Smooth muscle cell (in vitro differentiated cells): ENCODE measurements around the gene ESRRB. TPM values are rescaled to one million over a fixed set of nuclear protein-coding genes. Genes with fewer than 3 reads are reported as not detected.

Source experiments
- DNase-seq: peaks from one replicate; lab custom pipeline; 2025; ENCODE audit not compliant: unreplicated experiment; lab: John Stamatoyannopoulos, UW
- H2AFZ ChIP-seq: fragments of 200-600 bp; sonication (generic); 2 replicates; pipeline ENCODE4 v1.6.0; 2016; ENCODE audit warnings: antibody characterized with exemption, low read depth, mild to moderate bottlenecking
- H3F3A ChIP-seq: fragments of 200-600 bp; sonication (generic); 2 replicates; pipeline ENCODE4 v1.6.0; 2017; ENCODE audit warnings: antibody characterized with exemption, low read depth
- H3K27ac ChIP-seq: fragments of 200-600 bp; sonication (generic); 2 replicates; pipeline ENCODE4 v1.5.1; 2016; ENCODE audit warnings: low read depth, mild to moderate bottlenecking
- H3K27me3 ChIP-seq: fragments of 200-600 bp; sonication (generic); 2 replicates; pipeline ENCODE4 v1.6.1; 2016; ENCODE audit warnings: low read depth, mild to moderate bottlenecking
- H3K36me3 ChIP-seq: fragments of 200-600 bp; sonication (generic); 2 replicates; pipeline ENCODE4 v1.5.1; 2016; ENCODE audit warnings: low read depth
- H3K4me1 ChIP-seq: fragments of 200-600 bp; sonication (generic); 2 replicates; pipeline ENCODE4 v1.5.1; 2016; ENCODE audit warnings: low read depth
- H3K4me2 ChIP-seq: fragments of 200-600 bp; sonication (generic); 2 replicates; pipeline ENCODE4 v1.6.0; 2016; ENCODE audit warnings: mild to moderate bottlenecking
- H3K4me3 ChIP-seq: fragments of 200-600 bp; sonication (generic); 2 replicates; pipeline ENCODE4 v1.5.1; 2016; ENCODE audit warnings: mild to moderate bottlenecking
- H3K79me2 ChIP-seq: fragments of 200-600 bp; sonication (generic); 2 replicates; pipeline ENCODE4 v1.6.0; 2016; ENCODE audit warnings: low read depth, mild to moderate bottlenecking
- H3K9ac ChIP-seq: fragments of 200-600 bp; sonication (generic); 2 replicates; pipeline ENCODE4 v1.6.0; 2016; ENCODE audit warnings: low read depth
- H3K9me3 ChIP-seq: fragments of 200-600 bp; sonication (generic); replicated peaks from 2 replicates; pipeline ENCODE4 v1.5.1; 2016; ENCODE audit warnings: low read depth
- H4K20me1 ChIP-seq: fragments of 200-600 bp; sonication (generic); 2 replicates; pipeline ENCODE4 v1.6.0; 2016; ENCODE audit warnings: low read depth
- WGBS: methylation state at CpG from one replicate; pipeline ENCODE4 v1.1.7; 2016; ENCODE audit warnings: low lambda C conversion rate; 5-methylcytosine and 5-hydroxymethylcytosine counted together
- polyA plus RNA-seq: library from polyadenylated mRNA; unstranded; fragments of >200 nt; fragmentation: Nextera tagmentation; extraction: Ambion mirVana; gene quantifications from 2 replicates; pipeline ENCODE4 v1.2.1, GENCODE V29; 2016
- total RNA-seq: library from RNA; depleted of rRNA; stranded (reverse); fragments of >200 nt; gene quantifications from 2 replicates; pipeline ENCODE4 v1.2.3, GENCODE V29; 2014
- TF ChIP-seq, protein P1 (sequence below): fragments of 200-600 bp; sonication (generic); IDR thresholded peaks from 2 replicates; pipeline ENCODE4 v1.5.1; 2017; ENCODE audit warnings: borderline replicate concordance, mild to moderate bottlenecking, antibody characterized with exemption; ENCODE audit not compliant: insufficient read depth, poor library complexity, severe bottlenecking

Gene ESRRB
- total and polyA plus RNA-seq, 2 experiments from 2014 or later = 0.72 TPM; not detected in 1

DNA sequence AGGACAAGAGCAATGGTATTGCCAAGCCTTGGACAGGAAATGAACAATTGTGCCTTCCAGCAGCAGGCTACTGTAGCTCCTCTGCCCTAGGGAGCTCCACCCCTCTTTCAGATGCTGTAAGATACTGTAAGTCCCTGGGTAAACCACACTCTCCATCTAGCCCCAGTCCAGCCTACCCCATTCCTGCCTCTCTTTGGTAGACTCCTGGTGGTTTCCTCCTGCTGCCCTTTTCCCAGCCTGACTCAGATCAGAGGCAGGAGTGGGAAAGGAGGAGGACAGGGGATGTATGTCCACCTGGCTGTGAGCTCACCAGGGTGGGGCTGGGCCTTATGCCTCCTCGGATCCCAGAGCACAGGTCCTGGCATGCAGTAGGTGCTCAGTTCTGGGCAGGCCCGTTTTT, 174.6 kb downstream of the ESRRB start:
- no peak overlapping the region for H3K4me3 ChIP-seq
- no peaks in the 10 kb centered on the region for H3F3A ChIP-seq
- no peaks in the 10 kb centered on the region for H3K4me1 ChIP-seq
- H3K27ac ChIP-seq = no peak overlapping the region
- H3K4me2 ChIP-seq = no peak overlapping the region
- no peaks in the 10 kb centered on the region for H3K79me2 ChIP-seq
- H4K20me1 ChIP-seq = no peaks in the 10 kb centered on the region
- H3K36me3 ChIP-seq = no peaks in the 10 kb centered on the region
- TF ChIP-seq, protein P1, sequence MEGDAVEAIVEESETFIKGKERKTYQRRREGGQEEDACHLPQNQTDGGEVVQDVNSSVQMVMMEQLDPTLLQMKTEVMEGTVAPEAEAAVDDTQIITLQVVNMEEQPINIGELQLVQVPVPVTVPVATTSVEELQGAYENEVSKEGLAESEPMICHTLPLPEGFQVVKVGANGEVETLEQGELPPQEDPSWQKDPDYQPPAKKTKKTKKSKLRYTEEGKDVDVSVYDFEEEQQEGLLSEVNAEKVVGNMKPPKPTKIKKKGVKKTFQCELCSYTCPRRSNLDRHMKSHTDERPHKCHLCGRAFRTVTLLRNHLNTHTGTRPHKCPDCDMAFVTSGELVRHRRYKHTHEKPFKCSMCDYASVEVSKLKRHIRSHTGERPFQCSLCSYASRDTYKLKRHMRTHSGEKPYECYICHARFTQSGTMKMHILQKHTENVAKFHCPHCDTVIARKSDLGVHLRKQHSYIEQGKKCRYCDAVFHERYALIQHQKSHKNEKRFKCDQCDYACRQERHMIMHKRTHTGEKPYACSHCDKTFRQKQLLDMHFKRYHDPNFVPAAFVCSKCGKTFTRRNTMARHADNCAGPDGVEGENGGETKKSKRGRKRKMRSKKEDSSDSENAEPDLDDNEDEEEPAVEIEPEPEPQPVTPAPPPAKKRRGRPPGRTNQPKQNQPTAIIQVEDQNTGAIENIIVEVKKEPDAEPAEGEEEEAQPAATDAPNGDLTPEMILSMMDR = no peak
- DNase-seq = no peak
- H3K9ac ChIP-seq = no peak overlapping the region
- no peak overlapping the region for H2AFZ ChIP-seq
- no peaks in the 10 kb centered on the region for H3K9me3 ChIP-seq
- 67% methylated on average over 2 of the region's 2 CpGs for WGBS
- no peaks in the 10 kb centered on the region for H3K27me3 ChIP-seq

- no peak for DNase-seq
- no peaks in the 10 kb centered on the region for H3K9me3 ChIP-seq
- no peak overlapping the region for H3K27ac ChIP-seq
- TF ChIP-seq, protein P1 = no peak
- no peak overlapping the region for H3K4me2 ChIP-seq
- no peaks in the 10 kb centered on the region for H3F3A ChIP-seq
- no peaks in the 10 kb centered on the region for H3K79me2 ChIP-seq
- no peaks in the 10 kb centered on the region for H3K4me1 ChIP-seq
- no peaks in the 10 kb centered on the region for H3K36me3 ChIP-seq
- no peaks in the 10 kb centered on the region for H3K27me3 ChIP-seq
- WGBS = 60% methylated on average over 2 of the region's 2 CpGs
- H2AFZ ChIP-seq = no peak overlapping the region
- H3K9ac ChIP-seq = no peak overlapping the region
- no peaks in the 10 kb centered on the region for H4K20me1 ChIP-seq
- H3K4me3 ChIP-seq = no peak overlapping the region
Observed at GRCh38 chr14:76551116-76551515, 175.2 kb downstream of the ESRRB start.

Other genes with a start within 250 kb of the ESRRB start
- 53.4 and 56.1 TPM in 2 replicates for gene GPATCH2L, start 224.2 kb upstream of the ESRRB start, total RNA-seq
- gene GPATCH2L, start 224.2 kb upstream of the ESRRB start, polyA plus RNA-seq = 14.5 and 18.0 TPM in 2 replicates